ENCODE measurements around the gene PGPEP1. TPM values are rescaled to one million over a fixed set of nuclear protein-coding genes. Genes with fewer than 3 reads are reported as not detected.

Gene PGPEP1
- total RNA-seq, 1 donor from 2014 or later: 36.1 TPM

- Mint-ChIP-seq H3K27me3 (ENCODE audit: unreplicated experiment) (no peaks in the 10 kb centered on the region), H3K9me3 (ENCODE audit: unreplicated experiment) (no peaks in the 10 kb centered on the region), H3K36me3 (ENCODE audit: unreplicated experiment) (peaks cover 7% of the 10 kb centered on the region), H3K4me3 (ENCODE audit: unreplicated experiment) (no peak overlapping the region), H3K4me1 (ENCODE audit: unreplicated experiment) (peaks cover 25% of the 10 kb centered on the region), H3K27ac (ENCODE audit: unreplicated experiment) (no peak overlapping the region)
- DNase-seq (ENCODE audit: extremely low spot score, unreplicated experiment): no peak
- TF ChIP-seq, protein P1, sequence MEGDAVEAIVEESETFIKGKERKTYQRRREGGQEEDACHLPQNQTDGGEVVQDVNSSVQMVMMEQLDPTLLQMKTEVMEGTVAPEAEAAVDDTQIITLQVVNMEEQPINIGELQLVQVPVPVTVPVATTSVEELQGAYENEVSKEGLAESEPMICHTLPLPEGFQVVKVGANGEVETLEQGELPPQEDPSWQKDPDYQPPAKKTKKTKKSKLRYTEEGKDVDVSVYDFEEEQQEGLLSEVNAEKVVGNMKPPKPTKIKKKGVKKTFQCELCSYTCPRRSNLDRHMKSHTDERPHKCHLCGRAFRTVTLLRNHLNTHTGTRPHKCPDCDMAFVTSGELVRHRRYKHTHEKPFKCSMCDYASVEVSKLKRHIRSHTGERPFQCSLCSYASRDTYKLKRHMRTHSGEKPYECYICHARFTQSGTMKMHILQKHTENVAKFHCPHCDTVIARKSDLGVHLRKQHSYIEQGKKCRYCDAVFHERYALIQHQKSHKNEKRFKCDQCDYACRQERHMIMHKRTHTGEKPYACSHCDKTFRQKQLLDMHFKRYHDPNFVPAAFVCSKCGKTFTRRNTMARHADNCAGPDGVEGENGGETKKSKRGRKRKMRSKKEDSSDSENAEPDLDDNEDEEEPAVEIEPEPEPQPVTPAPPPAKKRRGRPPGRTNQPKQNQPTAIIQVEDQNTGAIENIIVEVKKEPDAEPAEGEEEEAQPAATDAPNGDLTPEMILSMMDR (IDR thresholded peaks at IDR 0.05): no peak
These were observed 51.2 kb downstream of the PGPEP1 start for GRCh38 chr19:18391509-18392075.

GRCh38 chr19:18392417-18392816, 52.0 kb downstream of the PGPEP1 start:
- H3K4me1 Mint-ChIP-seq (ENCODE audit: unreplicated experiment): peaks cover 16% of the 10 kb centered on the region
- DNase-seq (ENCODE audit: extremely low spot score, unreplicated experiment): no peak

GRCh38 chr19:18392926-18393325, 52.5 kb downstream of the PGPEP1 start:
- no peak overlapping the region for H3K4me3 Mint-ChIP-seq (ENCODE audit: unreplicated experiment)
- peaks cover 3% of the 10 kb centered on the region for H3K27me3 Mint-ChIP-seq (ENCODE audit: unreplicated experiment)
- H3K36me3 Mint-ChIP-seq (ENCODE audit: unreplicated experiment): peaks cover 7% of the 10 kb centered on the region
- H3K4me1 Mint-ChIP-seq (ENCODE audit: unreplicated experiment): peaks cover 14% of the 10 kb centered on the region
- no peak overlapping the region for H3K27ac Mint-ChIP-seq (ENCODE audit: unreplicated experiment)
- TF ChIP-seq, protein P1 (IDR thresholded peaks at IDR 0.05): no peak
- no peak for DNase-seq (ENCODE audit: extremely low spot score, unreplicated experiment)
- no peaks in the 10 kb centered on the region for H3K9me3 Mint-ChIP-seq (ENCODE audit: unreplicated experiment)

More at GRCh38 chr19:18392417-18392816, 52.0 kb downstream of the PGPEP1 start:
- no peaks in the 10 kb centered on the region for H3K9me3 Mint-ChIP-seq (ENCODE audit: unreplicated experiment)
- H3K27ac Mint-ChIP-seq (ENCODE audit: unreplicated experiment): no peak overlapping the region
- peaks cover 7% of the 10 kb centered on the region for H3K36me3 Mint-ChIP-seq (ENCODE audit: unreplicated experiment)
- H3K27me3 Mint-ChIP-seq (ENCODE audit: unreplicated experiment): no peaks in the 10 kb centered on the region
- TF ChIP-seq, protein P1 (IDR thresholded peaks at IDR 0.05): no peak
- no peak overlapping the region for H3K4me3 Mint-ChIP-seq (ENCODE audit: unreplicated experiment)

DNA sequence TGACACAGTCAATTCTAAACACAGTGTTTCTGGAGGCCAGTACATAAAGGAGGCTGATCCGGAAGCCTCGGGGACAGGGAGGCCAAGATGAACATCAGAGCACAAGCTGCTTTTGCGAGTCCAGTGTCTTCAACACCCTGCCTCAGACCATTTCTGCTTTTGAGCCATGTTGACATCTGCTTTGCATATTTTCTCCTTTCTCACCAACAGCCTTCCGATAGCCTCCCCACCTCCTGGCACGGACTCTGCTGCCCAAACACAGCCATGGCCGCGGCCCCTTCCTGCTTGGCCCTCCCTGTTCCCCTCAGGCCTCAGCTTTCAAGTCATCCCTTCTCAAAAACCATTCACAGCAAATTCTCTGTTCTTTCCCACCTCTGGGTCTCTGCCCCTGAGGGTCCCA, 53.4 kb downstream of the PGPEP1 start:
- peaks cover 3% of the 10 kb centered on the region for H3K27me3 Mint-ChIP-seq (ENCODE audit: unreplicated experiment)
- H3K36me3 Mint-ChIP-seq (ENCODE audit: unreplicated experiment): peaks cover 7% of the 10 kb centered on the region
- H3K4me3 Mint-ChIP-seq (ENCODE audit: unreplicated experiment): no peak overlapping the region
- H3K4me1 Mint-ChIP-seq (ENCODE audit: unreplicated experiment): peaks cover 9% of the 10 kb centered on the region
- TF ChIP-seq, protein P1 (IDR thresholded peaks at IDR 0.05): no peak
- no peak overlapping the region for H3K27ac Mint-ChIP-seq (ENCODE audit: unreplicated experiment)
- H3K9me3 Mint-ChIP-seq (ENCODE audit: unreplicated experiment): no peaks in the 10 kb centered on the region
- no peak for DNase-seq (ENCODE audit: extremely low spot score, unreplicated experiment)

- Mint-ChIP-seq H3K36me3 (ENCODE audit: unreplicated experiment) (no peaks in the 10 kb centered on the region), H3K4me1 (ENCODE audit: unreplicated experiment) (peaks cover 15% of the 10 kb centered on the region), H3K4me3 (ENCODE audit: unreplicated experiment) (no peak overlapping the region), H3K27ac (ENCODE audit: unreplicated experiment) (no peak overlapping the region), H3K27me3 (ENCODE audit: unreplicated experiment) (peaks cover 3% of the 10 kb centered on the region), H3K9me3 (ENCODE audit: unreplicated experiment) (no peaks in the 10 kb centered on the region)
- DNase-seq (ENCODE audit: extremely low spot score, unreplicated experiment): no peak
- TF ChIP-seq, protein P1 (IDR thresholded peaks at IDR 0.05): no peak
These were observed 56.3 kb downstream of the PGPEP1 start for GRCh38 chr19:18396471-18397241.
